HFFc6 (cell line): ENCODE measurements around the gene FAM20B. TPM values are rescaled to one million over a fixed set of nuclear protein-coding genes. Genes with fewer than 3 reads are reported as not detected.

Experiments
- DNase-seq: peaks from one replicate; pipeline ENCODE4 v3.0.0-alpha.2; 2018
- H3K27ac Mint-ChIP-seq: 2 replicates; pipeline ENCODE4 v1.8.0; 2020; ENCODE audit warnings: mild to moderate bottlenecking, mixed read lengths
- H3K27me3 Mint-ChIP-seq: 2 replicates; pipeline ENCODE4 v1.8.0; 2021; ENCODE audit warnings: mild to moderate bottlenecking, moderate library complexity, mixed read lengths; ENCODE audit not compliant: insufficient read depth
- H3K36me3 Mint-ChIP-seq: 2 replicates; pipeline ENCODE4 v1.8.0; 2021; ENCODE audit warnings: low read depth, mixed read lengths
- H3K4me1 Mint-ChIP-seq: 2 replicates; pipeline ENCODE4 v1.8.0; 2020; ENCODE audit warnings: low read depth, mixed read lengths
- H3K4me3 Mint-ChIP-seq: 2 replicates; pipeline ENCODE4 v1.8.0; 2020; ENCODE audit warnings: mild to moderate bottlenecking, moderate library complexity, mixed read lengths
- H3K9me3 Mint-ChIP-seq: 2 replicates; pipeline ENCODE4 v1.8.0; 2020; ENCODE audit warnings: mild to moderate bottlenecking, mixed read lengths
- CTCF ChIP-seq: fragments of 200-600 bp; sonication (generic); IDR thresholded peaks from 2 replicates; pipeline ENCODE4 v1.5.0; 2021; ENCODE audit warnings: antibody characterized with exemption, mild to moderate bottlenecking
- total RNA-seq, 6 experiments: library from RNA; stranded (reverse); fragmentation: NEBNext Ultra II Directional; extraction: Animal tissue kit (Norgen Biotek cat#: 25700); gene quantifications; 2 replicates in 1 of 6; 3 replicates in 5 of 6; pipeline ENCODE4 v1.2.3, GENCODE V29; 2021

Gene FAM20B
- total RNA-seq, 6 experiments from 2014 or later: 58.4 to 65.7 (median 61.5) TPM

GRCh38 chr1:179058487-179059483, 33.1 kb downstream of the FAM20B start:
- Mint-ChIP-seq H3K27me3 (no peaks in the 10 kb centered on the region), H3K4me1 (peaks cover 61% of the 10 kb centered on the region), H3K9me3 (no peaks in the 10 kb centered on the region), H3K36me3 (peaks cover 37% of the 10 kb centered on the region), H3K4me3 (peak overlapping the region; percentile 58), H3K27ac (peak overlapping the region; percentile 79)
- peak; percentile 48 for DNase-seq
- TF ChIP-seq CTCF: no peak

- DNase-seq: no peak
- Mint-ChIP-seq H3K27ac (0 out of 2 replicates have a peak overlapping the region, but pooled peaks have one; percentile 56), H3K36me3 (peaks cover 24% of the 10 kb centered on the region), H3K9me3 (no peaks in the 10 kb centered on the region), H3K4me3 (no peak overlapping the region), H3K4me1 (peaks cover 47% of the 10 kb centered on the region), H3K27me3 (no peaks in the 10 kb centered on the region)
- no peak for TF ChIP-seq CTCF
Observed at GRCh38 chr1:179061360-179062282, 35.9 kb downstream of the FAM20B start.

GRCh38 chr1:179066471-179066870, 40.8 kb downstream of the FAM20B start:
- Mint-ChIP-seq H3K27ac (no peak overlapping the region), H3K9me3 (no peaks in the 10 kb centered on the region), H3K4me1 (peaks cover 8% of the 10 kb centered on the region)

GRCh38 chr1:179077396-179077795, 51.7 kb downstream of the FAM20B start:
- no peak overlapping the region for H3K4me3 Mint-ChIP-seq
- DNase-seq: peak; percentile 49
- no peak for TF ChIP-seq CTCF
- peaks cover 41% of the 10 kb centered on the region for H3K4me1 Mint-ChIP-seq
- H3K9me3 Mint-ChIP-seq: no peaks in the 10 kb centered on the region
- H3K27ac Mint-ChIP-seq: peak overlapping the region; percentile 69
- H3K36me3 Mint-ChIP-seq: peaks cover 3% of the 10 kb centered on the region; the same call in 1 of the 2 replicates
- peaks cover 1% of the 10 kb centered on the region; the same call in 1 of the 2 replicates for H3K27me3 Mint-ChIP-seq

More at GRCh38 chr1:179066471-179066870, 40.8 kb downstream of the FAM20B start:
- Mint-ChIP-seq H3K4me3 (no peak overlapping the region), H3K27me3 (no peaks in the 10 kb centered on the region; the same call in 1 of the 2 replicates), H3K36me3 (peaks cover 16% of the 10 kb centered on the region; the same call in 1 of the 2 replicates)
- DNase-seq: no peak
- TF ChIP-seq CTCF: no peak

GRCh38 chr1:179079113-179079761, 53.5 kb downstream of the FAM20B start:
- Mint-ChIP-seq H3K4me3 (no peak overlapping the region), H3K36me3 (no peaks in the 10 kb centered on the region; the same call in 1 of the 2 replicates), H3K27me3 (peaks cover 6% of the 10 kb centered on the region; the same call in 1 of the 2 replicates), H3K27ac (no peak overlapping the region), H3K4me1 (peaks cover 44% of the 10 kb centered on the region), H3K9me3 (no peaks in the 10 kb centered on the region)
- peak; percentile 72 for DNase-seq
- peak; percentile 78 for TF ChIP-seq CTCF
